Uterus (tissue), 2 donors: ENCODE results near the gene SPTLC2.

Experiments used
- CTCF ChIP-seq, 4 experiments: fragments of 200-600 bp in 2 of 4; fragments of 450-650 bp in 2 of 4; sonication (generic) in 2 of 4; IDR thresholded peaks; one replicate each; pipeline ENCODE4 v1.5.1; 2016 to 2019; ENCODE audit warnings: antibody characterized with exemption in 4 of 4, mild to moderate bottlenecking in 2 of 4, moderate library complexity in 1 of 4
- POLR2A ChIP-seq, 2 donors: fragments of 450-650 bp; IDR thresholded peaks; one replicate each; pipeline ENCODE4 v1.6.1; 2016; ENCODE audit warnings: antibody characterized with exemption in 2 of 2, mild to moderate bottlenecking in 1 of 2, moderate library complexity in 1 of 2

GRCh38 chr14:77603031-77603430 is 13.4 kb downstream of the SPTLC2 start:
- TF ChIP-seq CTCF (IDR thresholded peaks at IDR 0.05) (no peak), POLR2A (IDR thresholded peaks at IDR 0.05) (no peak)
